ENCODE data around the gene GPR141.

Gene GPR141

DNA sequence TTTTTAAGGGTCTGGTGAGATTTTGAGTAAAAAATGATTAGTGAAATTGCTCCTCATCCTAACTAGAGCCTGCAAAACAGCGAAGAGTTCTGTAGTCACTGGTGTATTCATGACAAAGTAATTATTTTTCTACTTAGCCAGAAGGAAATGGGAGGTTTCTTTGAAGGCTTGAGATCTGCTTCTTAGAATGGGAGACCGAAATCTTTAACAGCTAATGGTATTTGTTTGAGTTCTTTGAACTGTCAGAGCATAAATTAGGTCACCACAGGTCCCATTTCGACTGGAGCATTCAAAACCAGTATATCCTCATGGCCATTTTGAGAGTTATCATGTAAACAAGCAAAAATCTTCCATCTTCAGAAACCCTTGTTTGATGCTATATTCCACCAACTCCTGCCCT, 87.8 kb downstream of the GPR141 start:
- Histone ChIP-seq H3K9ac (ENCODE audit: low read length in 5 of 5) (no peak overlapping the region), H3K4me1 (ENCODE audit: control insufficient read depth in 5 of 5, insufficient read depth in 5 of 5, low read length in 5 of 5) (peaks cover 0 to 24% (median 3%) of the 10 kb centered on the region in 5 donors), H3K9me3 (ENCODE audit: control insufficient read depth in 5 of 5, low read length in 5 of 5) (peaks cover 0 to 5% (median 0%) of the 10 kb centered on the region in 5 donors), H3K36me3 (ENCODE audit: control insufficient read depth in 5 of 5, insufficient read depth in 5 of 5, low read length in 5 of 5) (no peaks in the 10 kb centered on the region), H3K4me3 (ENCODE audit: low read depth in 1 of 5, low read length in 5 of 5) (no peak overlapping the region), H3K27ac (ENCODE audit: low read depth, low read length) (no peak overlapping the region), H3K27me3 (ENCODE audit: control insufficient read depth in 5 of 5, insufficient read depth in 4 of 5, low read length in 5 of 5) (no peaks in the 10 kb centered on the region)

DNA sequence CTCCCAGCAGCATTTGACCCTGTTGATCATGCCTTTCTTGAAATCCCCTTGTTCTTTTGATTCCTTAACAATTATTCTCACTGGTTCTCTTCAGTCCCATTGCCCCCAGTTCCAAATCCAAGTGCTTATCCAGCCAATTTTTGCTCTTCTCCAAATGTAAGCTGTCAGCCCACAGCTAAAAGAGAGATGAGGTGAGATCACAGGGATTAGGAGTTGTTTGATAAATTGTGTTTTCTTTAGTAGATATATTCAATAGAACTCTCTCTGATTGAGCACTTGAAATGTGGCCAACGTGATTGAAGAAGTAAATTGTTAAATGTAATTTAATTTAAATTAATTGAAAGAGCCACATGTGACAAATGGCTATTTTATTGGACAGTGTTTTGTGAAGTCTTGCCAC, 88.2 kb downstream of the GPR141 start:
- no peak overlapping the region for H3K27ac ChIP-seq (ENCODE audit: low read depth, low read length)
- H3K27me3 ChIP-seq (ENCODE audit: control insufficient read depth in 5 of 5, insufficient read depth in 4 of 5, low read length in 5 of 5), result no peaks in the 10 kb centered on the region
- H3K36me3 ChIP-seq (ENCODE audit: control insufficient read depth in 5 of 5, insufficient read depth in 5 of 5, low read length in 5 of 5), result no peaks in the 10 kb centered on the region
- no peak overlapping the region for H3K4me3 ChIP-seq (ENCODE audit: low read depth in 1 of 5, low read length in 5 of 5)
- peaks cover 0 to 24% (median 3%) of the 10 kb centered on the region in 5 donors for H3K4me1 ChIP-seq (ENCODE audit: control insufficient read depth in 5 of 5, insufficient read depth in 5 of 5, low read length in 5 of 5)
- H3K9ac ChIP-seq (ENCODE audit: low read length in 5 of 5), result no peak overlapping the region
- H3K9me3 ChIP-seq (ENCODE audit: control insufficient read depth in 5 of 5, low read length in 5 of 5), result peaks cover 0 to 5% (median under 1%) of the 10 kb centered on the region in 5 donors

DNA sequence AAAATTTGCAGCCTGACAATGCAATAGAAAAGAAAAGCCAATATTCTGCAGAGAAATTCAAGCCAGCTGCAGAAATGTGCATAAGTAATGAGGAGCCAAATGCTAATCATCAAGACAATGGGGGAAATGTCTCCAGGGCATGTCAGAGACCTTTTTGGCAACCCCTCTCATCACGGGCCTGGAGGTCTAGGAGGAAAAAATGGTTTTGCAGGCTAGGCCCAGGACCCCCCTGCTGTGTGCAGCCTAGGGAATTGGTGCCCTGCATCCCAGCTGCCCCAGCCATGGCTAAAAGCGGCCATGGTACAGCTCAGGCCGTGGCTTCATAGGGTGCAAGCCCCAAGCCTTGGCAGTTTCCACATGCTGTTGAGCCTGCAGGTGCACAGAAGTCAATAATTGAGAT, 92.4 kb downstream of the GPR141 start:
- Histone ChIP-seq H3K36me3 (ENCODE audit: control insufficient read depth in 5 of 5, insufficient read depth in 5 of 5, low read length in 5 of 5) (no peaks in the 10 kb centered on the region), H3K4me1 (ENCODE audit: control insufficient read depth in 5 of 5, insufficient read depth in 5 of 5, low read length in 5 of 5) (peaks cover 0 to 10% (median 5%) of the 10 kb centered on the region in 5 donors), H3K27me3 (ENCODE audit: control insufficient read depth in 5 of 5, insufficient read depth in 4 of 5, low read length in 5 of 5) (no peaks in the 10 kb centered on the region), H3K4me3 (ENCODE audit: low read depth in 1 of 5, low read length in 5 of 5) (no peak overlapping the region), H3K27ac (ENCODE audit: low read depth, low read length) (no peak overlapping the region), H3K9me3 (ENCODE audit: control insufficient read depth in 5 of 5, low read length in 5 of 5) (peaks cover 0 to 13% (median 8%) of the 10 kb centered on the region in 5 donors), H3K9ac (ENCODE audit: low read length in 5 of 5) (no peak overlapping the region)

DNA sequence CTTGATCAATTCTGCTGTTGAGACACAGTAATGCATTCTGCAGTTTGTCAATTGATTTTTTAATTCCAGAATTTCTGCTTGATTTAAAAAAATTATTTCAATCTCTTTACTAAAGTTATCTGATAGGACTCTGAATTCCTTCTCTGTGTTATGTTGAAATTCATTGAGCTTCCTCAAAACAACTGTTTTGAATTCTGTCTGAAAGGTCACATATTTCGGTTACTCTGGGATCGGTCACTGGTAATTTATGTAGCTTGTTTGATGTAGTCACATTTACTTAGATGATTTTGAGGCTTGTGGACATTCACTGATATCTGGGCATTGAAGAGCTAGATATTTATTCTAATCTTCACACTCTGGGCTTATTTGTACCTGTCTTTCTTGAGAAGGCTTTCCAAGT, 97.6 kb downstream of the GPR141 start:
- no peak overlapping the region for H3K27ac ChIP-seq (ENCODE audit: low read depth, low read length)
- no peaks in the 10 kb centered on the region for H3K27me3 ChIP-seq (ENCODE audit: control insufficient read depth in 5 of 5, insufficient read depth in 4 of 5, low read length in 5 of 5)
- no peak overlapping the region for H3K4me3 ChIP-seq (ENCODE audit: low read depth in 1 of 5, low read length in 5 of 5)
- no peaks in the 10 kb centered on the region for H3K36me3 ChIP-seq (ENCODE audit: control insufficient read depth in 5 of 5, insufficient read depth in 5 of 5, low read length in 5 of 5)
- H3K4me1 ChIP-seq (ENCODE audit: control insufficient read depth in 5 of 5, insufficient read depth in 5 of 5, low read length in 5 of 5), result peaks cover 0 to 22% (median 19%) of the 10 kb centered on the region in 5 donors
- no peak overlapping the region for H3K9ac ChIP-seq (ENCODE audit: low read length in 5 of 5)
- peaks cover 0 to 8% (median 6%) of the 10 kb centered on the region in 5 donors for H3K9me3 ChIP-seq (ENCODE audit: control insufficient read depth in 5 of 5, low read length in 5 of 5)

DNA sequence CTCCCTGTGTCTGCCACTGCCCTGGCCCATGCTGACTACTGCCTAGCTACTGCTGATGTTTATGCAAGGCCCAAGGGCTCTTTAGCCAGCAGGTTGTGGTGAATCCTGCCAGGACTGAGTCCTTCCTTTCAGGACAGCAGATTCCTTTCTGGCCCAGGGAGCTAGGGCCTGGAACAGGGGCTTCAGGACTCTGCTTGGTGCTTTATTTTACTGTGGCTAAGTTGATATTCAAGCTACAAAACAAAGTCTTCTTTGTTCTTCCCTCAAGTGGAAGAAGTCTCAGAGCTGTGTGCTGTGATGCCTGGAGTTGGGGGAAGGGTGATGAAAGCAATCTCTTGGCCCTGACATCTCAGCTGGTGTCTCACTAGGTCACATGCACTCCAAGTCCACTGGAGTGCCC, 98.6 kb downstream of the GPR141 start:
- Histone ChIP-seq H3K9ac (ENCODE audit: low read length in 5 of 5) (no peak overlapping the region), H3K36me3 (ENCODE audit: control insufficient read depth in 5 of 5, insufficient read depth in 5 of 5, low read length in 5 of 5) (no peaks in the 10 kb centered on the region), H3K4me1 (ENCODE audit: control insufficient read depth in 5 of 5, insufficient read depth in 5 of 5, low read length in 5 of 5) (peaks cover 0 to 22% (median 19%) of the 10 kb centered on the region in 5 donors), H3K4me3 (ENCODE audit: low read depth in 1 of 5, low read length in 5 of 5) (no peak overlapping the region), H3K27ac (ENCODE audit: low read depth, low read length) (no peak overlapping the region), H3K27me3 (ENCODE audit: control insufficient read depth in 5 of 5, insufficient read depth in 4 of 5, low read length in 5 of 5) (no peaks in the 10 kb centered on the region), H3K9me3 (ENCODE audit: control insufficient read depth in 5 of 5, low read length in 5 of 5) (peaks cover 0 to 8% (median 6%) of the 10 kb centered on the region in 5 donors)

GRCh38 chr7:37784015-37784414, 100.4 kb downstream of the GPR141 start:
- no peaks in the 10 kb centered on the region for H3K9me3 ChIP-seq (ENCODE audit: control insufficient read depth in 5 of 5, low read length in 5 of 5)
- H3K4me3 ChIP-seq (ENCODE audit: low read depth in 1 of 5, low read length in 5 of 5), result no peak overlapping the region
- H3K27me3 ChIP-seq (ENCODE audit: control insufficient read depth in 5 of 5, insufficient read depth in 4 of 5, low read length in 5 of 5), result no peaks in the 10 kb centered on the region
- H3K4me1 ChIP-seq (ENCODE audit: control insufficient read depth in 5 of 5, insufficient read depth in 5 of 5, low read length in 5 of 5), result peaks cover 0 to 22% (median 19%) of the 10 kb centered on the region in 5 donors
- H3K27ac ChIP-seq (ENCODE audit: low read depth, low read length), result no peak overlapping the region
- H3K9ac ChIP-seq (ENCODE audit: low read length in 5 of 5), result no peak overlapping the region
- no peaks in the 10 kb centered on the region for H3K36me3 ChIP-seq (ENCODE audit: control insufficient read depth in 5 of 5, insufficient read depth in 5 of 5, low read length in 5 of 5)

DNA sequence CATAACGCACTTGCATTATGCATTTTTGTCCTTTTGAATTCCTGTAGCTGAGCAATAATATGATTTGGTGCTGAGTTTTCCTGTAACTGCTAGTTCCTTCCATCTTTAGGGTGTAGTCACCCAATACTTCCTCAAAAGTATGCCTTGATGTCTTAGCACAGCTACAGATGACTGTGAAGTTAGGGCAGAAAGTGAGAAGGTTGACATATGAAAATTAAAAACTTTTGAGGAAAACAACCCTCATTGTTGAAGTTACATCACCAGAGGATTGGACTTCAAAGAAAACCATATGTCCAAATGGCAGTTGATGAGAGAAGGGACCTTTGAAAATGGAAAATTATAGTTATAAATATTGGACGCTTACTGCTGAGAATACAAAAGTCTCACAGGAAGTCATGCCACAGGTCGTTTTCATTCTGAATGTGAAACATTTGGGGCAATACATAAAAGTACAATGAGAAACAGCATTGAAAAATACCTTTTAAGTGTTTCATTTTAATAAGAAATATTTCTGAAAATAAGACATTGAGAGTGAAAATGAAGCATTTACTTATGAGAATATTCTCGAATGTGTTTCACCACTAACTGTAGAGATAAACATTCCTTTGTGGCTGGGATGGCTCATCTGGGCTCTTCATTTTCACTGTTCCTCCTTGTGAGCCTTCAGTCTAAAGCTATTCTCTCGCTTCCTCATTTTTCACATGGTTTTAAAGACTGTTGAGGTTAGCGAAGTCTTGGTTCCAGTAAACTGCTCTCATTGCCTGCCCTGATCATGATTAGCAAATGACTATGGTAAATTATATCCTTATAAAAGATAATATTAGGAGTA, 103.4 kb downstream of the GPR141 start:
- no peak overlapping the region for H3K9ac ChIP-seq (ENCODE audit: low read length in 5 of 5)
- H3K27me3 ChIP-seq (ENCODE audit: control insufficient read depth in 5 of 5, insufficient read depth in 4 of 5, low read length in 5 of 5), result no peaks in the 10 kb centered on the region
- H3K4me3 ChIP-seq (ENCODE audit: low read depth in 1 of 5, low read length in 5 of 5), result no peak overlapping the region
- H3K36me3 ChIP-seq (ENCODE audit: control insufficient read depth in 5 of 5, insufficient read depth in 5 of 5, low read length in 5 of 5), result no peaks in the 10 kb centered on the region
- no peaks in the 10 kb centered on the region for H3K9me3 ChIP-seq (ENCODE audit: control insufficient read depth in 5 of 5, low read length in 5 of 5)
- no peak overlapping the region for H3K27ac ChIP-seq (ENCODE audit: low read depth, low read length)
- H3K4me1 ChIP-seq (ENCODE audit: control insufficient read depth in 5 of 5, insufficient read depth in 5 of 5, low read length in 5 of 5), result peaks cover 0 to 7% (median 4%) of the 10 kb centered on the region in 5 donors
